Measurements from ENCODE around the gene FUZ.

Gene FUZ

GRCh38 chr19:49850487-49851342 lies 37.6 kb upstream of the FUZ start, which contains the start of gene PTOV1:
PTOV1 (plus strand) TSS chr19:49851159.
- DNase-seq: peak; percentile 76 to 78

- DNase-seq: no peak
Measured at GRCh38 chr19:49850221-49850486, 37.1 kb upstream of the FUZ start.

GRCh38 chr19:49849433-49850220 lies 36.5 kb upstream of the FUZ start:
- no peak for DNase-seq

- no peak for DNase-seq
Measured at GRCh38 chr19:49848938-49849337, 35.8 kb upstream of the FUZ start.

GRCh38 chr19:49847731-49848696 lies 34.9 kb upstream of the FUZ start:
- peak; percentile 42 to 71 for DNase-seq

GRCh38 chr19:49846408-49846807 lies 33.3 kb upstream of the FUZ start:
- DNase-seq: no peak

GRCh38 chr19:49845414-49845813 lies 32.3 kb upstream of the FUZ start:
- DNase-seq: no peak

GRCh38 chr19:49844138-49845095 lies 31.3 kb upstream of the FUZ start:
- DNase-seq: no peak

- no peak for DNase-seq
Measured at GRCh38 chr19:49843265-49843664, 30.2 kb upstream of the FUZ start.

GRCh38 chr19:49840736-49841249 lies 27.7 kb upstream of the FUZ start:
- no peak for DNase-seq

- no peak for DNase-seq
Measured at GRCh38 chr19:49840321-49840720, 27.2 kb upstream of the FUZ start.

GRCh38 chr19:49839713-49840112 lies 26.6 kb upstream of the FUZ start:
- DNase-seq: no peak

GRCh38 chr19:49838885-49839588 lies 25.9 kb upstream of the FUZ start:
- DNase-seq: no peak

- DNase-seq: no peak
Measured at GRCh38 chr19:49837425-49837824, 24.3 kb upstream of the FUZ start.

- DNase-seq: no peak
Measured at GRCh38 chr19:49837009-49837310, 23.9 kb upstream of the FUZ start.

- DNase-seq: no peak
Measured at GRCh38 chr19:49836176-49837008, 23.3 kb upstream of the FUZ start.

GRCh38 chr19:49835562-49835961 lies 22.5 kb upstream of the FUZ start:
- no peak for DNase-seq

GRCh38 chr19:49833599-49833998 lies 20.5 kb upstream of the FUZ start:
- no peak for DNase-seq

GRCh38 chr19:49832556-49832955 lies 19.5 kb upstream of the FUZ start:
- no peak for DNase-seq

GRCh38 chr19:49831592-49831991 lies 18.5 kb upstream of the FUZ start:
- DNase-seq: no peak
